GM18507 (cell line): Measurements from ENCODE around the gene ZBTB44.

Source experiments
- DNase-seq: peaks from one replicate; pipeline ENCODE4 v3.0.0; 2011; ENCODE audit warnings: low read depth; ENCODE audit not compliant: insufficient read length; ENCODE audit errors: extremely low spot score
- FAIRE-seq: peaks from 2 replicates; lab custom pipeline; 2011; peaks lifted over from hg19 to GRCh38; lab: Jason Lieb, UNC

The ZBTB44 gene

DNA sequence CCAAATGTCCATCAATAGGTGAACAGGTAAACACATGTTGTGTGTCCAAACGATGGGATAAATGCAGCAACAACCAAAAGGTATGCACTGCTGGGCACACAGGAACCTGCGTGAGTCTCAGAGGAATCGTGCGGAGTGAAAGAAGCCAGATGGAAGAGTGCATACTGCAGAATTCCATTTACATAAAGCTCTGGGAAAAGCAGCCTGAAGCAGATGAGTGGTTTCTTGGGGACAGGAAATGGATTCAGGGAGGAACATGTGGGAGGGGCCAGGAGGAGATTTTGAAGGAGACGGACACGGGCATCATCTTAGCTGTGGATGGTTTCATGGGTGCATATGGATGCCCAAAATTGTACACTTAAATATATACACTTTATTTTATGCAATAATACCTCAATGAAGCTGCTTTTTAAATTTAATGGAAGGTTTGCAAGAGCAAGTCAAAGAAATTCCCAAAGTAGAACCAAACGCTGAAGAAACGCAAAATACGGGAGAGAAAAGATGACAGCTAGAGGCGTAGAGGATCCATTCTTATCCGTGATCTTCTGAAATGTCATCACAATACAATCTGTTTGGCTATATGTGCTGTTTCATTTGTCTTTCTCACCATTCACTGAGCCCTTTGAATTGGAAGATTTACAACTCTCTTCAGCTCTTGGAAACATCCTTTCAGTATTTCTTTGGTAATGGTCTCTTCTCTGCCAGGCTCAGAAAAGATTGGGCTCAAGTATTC is 130.7 kb downstream of the ZBTB44 start:
- FAIRE-seq, result no peak
- DNase-seq, result no peak

DNA sequence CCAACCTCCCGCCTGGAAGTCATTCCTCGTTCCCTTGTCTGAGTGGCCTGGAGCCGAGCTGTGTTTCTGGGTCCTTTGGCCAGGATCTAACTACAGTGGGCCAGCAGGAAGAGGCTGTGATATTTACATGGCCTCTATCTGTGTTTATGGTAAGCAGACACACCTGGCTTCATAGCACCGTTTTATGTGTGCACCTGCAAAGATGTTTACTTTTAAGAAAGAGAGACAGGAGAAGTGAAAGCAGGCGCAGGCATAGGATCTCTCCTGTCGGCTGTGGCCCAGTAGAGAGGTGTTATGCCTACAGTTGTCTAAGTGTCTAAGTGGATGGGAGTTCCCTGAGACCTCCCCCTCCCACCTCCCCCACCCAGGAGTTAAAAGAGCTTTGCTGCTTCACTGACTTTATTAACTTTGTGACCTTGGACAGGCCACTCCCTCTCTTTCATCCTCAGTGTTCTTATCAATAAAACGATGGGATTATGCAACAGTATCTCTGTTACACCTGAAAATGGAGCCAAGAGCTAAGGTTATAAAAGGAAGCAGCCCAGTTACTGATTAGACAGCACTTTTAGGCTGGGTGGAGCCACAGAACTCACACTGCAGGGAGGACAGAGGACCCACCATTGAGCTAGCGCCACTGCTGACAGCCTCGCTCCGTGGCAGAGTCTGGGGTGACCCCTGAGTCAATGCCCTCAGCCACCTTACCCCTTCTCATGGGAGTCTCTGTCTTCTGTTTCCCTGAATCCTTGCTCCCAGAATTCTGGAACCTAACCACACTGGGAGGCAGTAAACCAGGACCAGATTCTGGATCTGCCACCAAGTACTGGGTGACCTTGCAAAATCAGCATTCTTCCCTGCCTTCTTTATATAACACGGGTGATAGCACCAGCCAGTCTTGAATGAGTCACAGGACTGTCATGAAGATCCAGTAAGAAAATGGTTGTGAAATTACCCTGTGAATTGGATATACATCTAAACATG is 133.1 kb downstream of the ZBTB44 start:
- DNase-seq (no peak), FAIRE-seq (no peak)

DNA sequence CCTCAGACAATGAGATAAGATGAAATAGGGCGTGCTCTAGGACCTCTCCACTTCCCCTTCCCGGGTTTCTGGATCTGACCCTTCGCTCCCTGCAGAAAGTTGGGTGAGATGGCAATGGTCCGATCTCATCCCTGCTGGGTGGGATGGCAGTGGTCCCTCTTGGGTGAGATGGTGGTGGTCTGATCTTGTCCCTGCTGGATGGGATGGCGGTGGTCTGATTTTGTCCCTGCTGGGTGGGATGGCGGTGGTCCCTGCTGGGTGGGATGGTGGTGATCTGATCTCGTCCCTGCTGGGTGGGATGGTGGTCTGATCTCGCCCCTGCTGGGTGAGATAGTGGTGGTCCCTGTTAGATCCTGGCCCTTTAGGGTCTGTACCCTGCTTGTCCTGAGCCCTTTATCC is 133.8 kb downstream of the ZBTB44 start:
- FAIRE-seq, result no peak

DNA sequence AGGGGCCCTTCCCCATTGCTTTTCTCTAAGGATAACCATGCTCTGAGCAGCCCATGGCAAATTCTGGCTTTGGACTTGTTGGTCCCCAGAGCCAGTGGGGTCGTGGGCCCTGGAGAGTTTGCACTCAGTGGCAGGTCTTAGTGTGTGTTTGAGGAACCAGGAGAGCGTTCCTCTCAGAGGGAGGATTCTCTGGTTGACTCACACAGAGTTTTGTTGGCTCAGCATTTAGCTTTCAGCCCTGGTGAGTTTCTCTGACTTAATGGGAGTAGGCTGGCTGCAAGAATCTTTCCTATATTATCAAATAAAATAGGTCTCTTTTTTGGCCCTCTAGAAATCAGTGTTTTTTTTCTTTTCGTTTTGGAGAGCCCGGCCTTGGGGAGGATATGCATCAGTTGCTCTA is 134.2 kb downstream of the ZBTB44 start:
- no peak for DNase-seq
- no peak for FAIRE-seq

More for the DNA sequence above, 133.8 kb downstream of the ZBTB44 start:
- DNase-seq, result no peak

DNA sequence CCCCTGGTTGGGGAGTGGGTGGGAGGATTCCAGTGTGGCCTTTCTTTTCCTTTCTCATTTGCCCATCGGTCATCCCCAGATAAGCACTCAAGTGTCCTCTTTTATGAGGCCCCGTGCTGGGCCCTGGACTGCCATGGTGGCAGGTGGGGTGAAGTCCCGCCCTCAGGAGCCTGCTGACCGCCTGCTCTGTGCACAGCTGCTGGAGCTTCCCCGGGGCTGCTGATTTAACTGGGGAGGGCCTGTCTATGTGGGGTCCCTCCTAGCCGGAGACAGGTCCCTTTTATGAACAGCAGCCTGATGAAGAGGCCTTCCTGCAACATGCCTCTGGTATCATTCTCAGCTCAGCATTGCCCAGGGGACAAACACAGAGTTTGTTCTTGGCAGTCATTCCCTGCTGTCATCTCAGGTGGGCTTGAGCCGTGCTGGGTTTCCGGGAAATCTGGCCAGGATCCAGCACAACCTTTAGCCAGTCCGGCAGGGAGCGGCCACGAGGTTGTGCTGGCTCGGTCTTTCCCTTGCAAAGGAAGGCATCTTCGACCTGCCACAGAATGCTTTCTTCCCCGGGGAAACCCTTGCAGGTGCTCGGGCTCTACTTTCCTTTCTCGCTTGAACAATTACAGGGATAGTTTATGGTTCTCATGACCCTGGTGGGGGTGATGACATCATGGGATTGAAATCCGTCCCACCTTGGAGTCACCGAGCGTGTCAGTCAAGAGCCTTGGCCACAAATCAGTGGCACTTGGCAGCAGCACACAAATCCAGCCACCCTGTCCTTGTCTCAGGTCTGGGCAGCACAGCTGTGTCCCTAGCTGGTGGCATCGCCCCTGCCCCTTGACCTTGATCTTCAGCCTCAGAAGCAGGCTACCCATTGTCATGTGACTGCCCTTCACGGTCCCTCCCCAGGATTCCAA is 135.1 kb downstream of the ZBTB44 start:
- no peak for DNase-seq

DNA sequence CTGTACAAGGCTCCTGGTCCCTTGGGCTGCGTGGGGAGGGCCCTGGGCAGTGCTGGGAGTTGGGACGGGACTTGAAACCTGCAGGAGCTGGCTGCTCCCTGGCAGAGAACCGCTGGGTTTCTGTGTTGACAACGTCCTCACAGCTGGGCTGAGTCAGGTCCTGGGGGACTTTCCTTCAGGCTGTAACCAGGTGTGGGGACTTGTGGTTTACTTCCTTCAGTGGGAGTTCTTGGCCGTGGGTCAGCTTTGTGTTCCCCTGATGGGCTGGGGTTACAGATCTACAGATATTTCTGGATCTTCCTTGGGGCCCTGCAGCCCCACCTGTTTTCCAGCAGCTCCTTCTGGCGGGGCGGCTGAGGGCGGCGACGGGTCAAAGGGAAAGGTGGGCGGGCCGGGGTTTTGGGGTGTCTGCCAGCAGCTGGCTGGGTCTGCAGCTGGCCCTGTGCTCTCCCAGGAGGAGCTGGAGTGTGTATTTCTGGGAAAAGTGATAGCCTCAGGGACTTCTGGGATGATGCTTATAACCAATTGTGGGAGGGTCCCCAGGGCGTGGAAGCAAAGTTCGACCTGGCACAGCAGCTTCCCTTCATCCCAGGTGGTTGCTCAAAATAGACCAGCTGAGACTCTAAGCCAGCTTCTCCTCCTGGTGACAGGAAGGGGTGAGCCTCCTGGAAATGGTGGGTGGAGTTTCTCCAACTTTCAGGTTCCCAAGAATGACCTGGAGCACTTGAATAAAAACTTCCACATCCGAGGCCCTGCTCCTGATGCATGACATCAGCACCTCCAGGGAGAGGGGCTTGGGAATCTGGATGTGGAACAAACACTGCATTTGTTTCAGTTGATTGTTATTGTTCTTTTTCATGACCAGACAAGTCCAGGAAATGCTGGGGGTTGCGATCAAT is 136.0 kb downstream of the ZBTB44 start:
- DNase-seq (no peak), FAIRE-seq (no peak)

More for the DNA sequence above, 135.1 kb downstream of the ZBTB44 start:
- no peak for FAIRE-seq

DNA sequence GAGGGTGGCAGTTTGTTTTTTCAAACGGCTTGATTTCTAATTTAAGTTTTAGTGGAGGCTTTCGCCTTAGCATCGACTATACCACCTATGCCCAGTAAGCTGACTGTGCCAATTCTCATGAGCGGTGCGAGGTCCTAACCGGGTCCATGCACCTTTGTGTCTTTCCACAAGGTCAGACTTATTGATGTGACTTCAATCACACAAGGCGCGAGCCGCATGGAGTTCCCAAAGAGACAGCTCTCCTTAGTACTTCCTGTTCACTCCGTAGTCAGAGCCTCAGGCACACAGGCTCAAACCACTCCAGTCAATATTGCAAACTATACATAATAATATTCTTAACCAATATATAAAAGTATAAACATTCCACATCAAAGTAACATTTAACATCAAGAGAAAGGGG is 136.9 kb downstream of the ZBTB44 start:
- DNase-seq, result no peak
- FAIRE-seq, result no peak
